HepG2 (cell line): Measurements from ENCODE around the gene SEC16A. TPM values are rescaled to one million over a fixed set of nuclear protein-coding genes. Genes with fewer than 3 reads are reported as not detected.

Experiments
- ZNF615 ChIP-seq: sonication (generic); formaldehyde crosslinking; IDR thresholded peaks from 2 replicates; pipeline ENCODE4 v1.5.0; 2020; ENCODE audit warnings: mild to moderate bottlenecking, missing genetic modification reagents, borderline replicate concordance
- ZNF841 ChIP-seq: sonication (generic); formaldehyde crosslinking; IDR thresholded peaks from 2 replicates; pipeline ENCODE4 v1.8.1; 2023; ENCODE audit warnings: missing genetic modification reagents, borderline replicate concordance
- polyA plus RNA-seq, 8 experiments: library from polyadenylated mRNA; depleted of rRNA in 3 of 8; stranded (reverse) in 7 of 8; unstranded in 1 of 8; fragments of >200 nt; fragmentation: Illumina TruSeq in 4 of 8; extraction: Trizol in 4 of 8; gene quantifications; 2 replicates each; pipeline versions ENCODE4 v1.2.1 to v1.2.3, GENCODE V29; 2011 to 2016; ENCODE audit warnings: low read depth in 4 of 8, missing spikeins in 1 of 8, mixed read lengths in 1 of 8; ENCODE audit not compliant: insufficient read depth in 1 of 8
- total RNA-seq, 5 experiments: library from RNA; depleted of rRNA; stranded (reverse); fragments of >200 nt; fragmentation: Illumina TruSeq; extraction: Trizol; gene quantifications; 2 replicates each; pipeline ENCODE4 v1.2.3, GENCODE V29; 2016; ENCODE audit warnings: low read depth in 1 of 5
- TF ChIP-seq, protein P1 (sequence below): sonication (generic); formaldehyde crosslinking; IDR thresholded peaks from 2 replicates; pipeline ENCODE4 v1.5.1; 2020; ENCODE audit warnings: mild to moderate bottlenecking, missing genetic modification reagents, borderline replicate concordance
- TF ChIP-seq, protein P2 (sequence below): sonication (generic); formaldehyde crosslinking; IDR thresholded peaks from 2 replicates; pipeline ENCODE4 v1.9.0; 2022; ENCODE audit warnings: low read depth, missing genetic modification reagents
- TF ChIP-seq, protein P3 (sequence below): sonication (generic); formaldehyde crosslinking; IDR thresholded peaks from 2 replicates; pipeline ENCODE4 v1.5.1; 2020; ENCODE audit warnings: missing genetic modification reagents, mild to moderate bottlenecking, borderline replicate concordance

Gene SEC16A
- total and polyA plus RNA-seq, 2 of the 13 experiments (the other 11 are each of a cell fraction or from before 2014, with no cell fraction given), result 15.9 to 18.9 TPM

DNA sequence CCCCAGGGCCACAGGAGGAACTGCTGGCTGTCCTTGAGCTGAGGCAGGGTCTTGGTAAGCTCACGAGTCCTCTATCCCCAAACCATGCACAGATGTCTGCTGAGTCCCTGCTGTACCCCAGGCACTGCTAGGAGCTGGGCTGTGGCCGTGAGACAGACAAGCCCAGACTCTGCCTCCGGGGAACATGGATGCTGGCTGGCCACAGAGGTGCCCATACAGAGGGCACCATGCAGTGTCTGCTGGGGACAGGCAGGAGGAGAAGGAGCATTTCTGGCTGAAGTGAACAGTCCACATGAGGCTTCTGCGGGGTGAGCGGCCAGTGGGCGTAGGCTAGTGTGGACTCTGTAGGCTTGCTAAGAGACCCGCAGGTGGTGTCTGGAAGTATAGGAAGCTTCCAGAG, 4.8 kb upstream of the SEC16A start (continued):
- TF ChIP-seq, protein P1, sequence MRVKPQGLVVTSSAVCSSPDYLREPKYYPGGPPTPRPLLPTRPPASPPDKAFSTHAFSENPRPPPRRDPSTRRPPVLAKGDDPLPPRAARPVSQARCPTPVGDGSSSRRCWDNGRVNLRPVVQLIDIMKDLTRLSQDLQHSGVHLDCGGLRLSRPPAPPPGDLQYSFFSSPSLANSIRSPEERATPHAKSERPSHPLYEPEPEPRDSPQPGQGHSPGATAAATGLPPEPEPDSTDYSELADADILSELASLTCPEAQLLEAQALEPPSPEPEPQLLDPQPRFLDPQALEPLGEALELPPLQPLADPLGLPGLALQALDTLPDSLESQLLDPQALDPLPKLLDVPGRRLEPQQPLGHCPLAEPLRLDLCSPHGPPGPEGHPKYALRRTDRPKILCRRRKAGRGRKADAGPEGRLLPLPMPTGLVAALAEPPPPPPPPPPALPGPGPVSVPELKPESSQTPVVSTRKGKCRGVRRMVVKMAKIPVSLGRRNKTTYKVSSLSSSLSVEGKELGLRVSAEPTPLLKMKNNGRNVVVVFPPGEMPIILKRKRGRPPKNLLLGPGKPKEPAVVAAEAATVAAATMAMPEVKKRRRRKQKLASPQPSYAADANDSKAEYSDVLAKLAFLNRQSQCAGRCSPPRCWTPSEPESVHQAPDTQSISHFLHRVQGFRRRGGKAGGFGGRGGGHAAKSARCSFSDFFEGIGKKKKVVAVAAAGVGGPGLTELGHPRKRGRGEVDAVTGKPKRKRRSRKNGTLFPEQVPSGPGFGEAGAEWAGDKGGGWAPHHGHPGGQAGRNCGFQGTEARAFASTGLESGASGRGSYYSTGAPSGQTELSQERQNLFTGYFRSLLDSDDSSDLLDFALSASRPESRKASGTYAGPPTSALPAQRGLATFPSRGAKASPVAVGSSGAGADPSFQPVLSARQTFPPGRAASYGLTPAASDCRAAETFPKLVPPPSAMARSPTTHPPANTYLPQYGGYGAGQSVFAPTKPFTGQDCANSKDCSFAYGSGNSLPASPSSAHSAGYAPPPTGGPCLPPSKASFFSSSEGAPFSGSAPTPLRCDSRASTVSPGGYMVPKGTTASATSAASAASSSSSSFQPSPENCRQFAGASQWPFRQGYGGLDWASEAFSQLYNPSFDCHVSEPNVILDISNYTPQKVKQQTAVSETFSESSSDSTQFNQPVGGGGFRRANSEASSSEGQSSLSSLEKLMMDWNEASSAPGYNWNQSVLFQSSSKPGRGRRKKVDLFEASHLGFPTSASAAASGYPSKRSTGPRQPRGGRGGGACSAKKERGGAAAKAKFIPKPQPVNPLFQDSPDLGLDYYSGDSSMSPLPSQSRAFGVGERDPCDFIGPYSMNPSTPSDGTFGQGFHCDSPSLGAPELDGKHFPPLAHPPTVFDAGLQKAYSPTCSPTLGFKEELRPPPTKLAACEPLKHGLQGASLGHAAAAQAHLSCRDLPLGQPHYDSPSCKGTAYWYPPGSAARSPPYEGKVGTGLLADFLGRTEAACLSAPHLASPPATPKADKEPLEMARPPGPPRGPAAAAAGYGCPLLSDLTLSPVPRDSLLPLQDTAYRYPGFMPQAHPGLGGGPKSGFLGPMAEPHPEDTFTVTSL (CRISPR knock-in tag), result no peak
- TF ChIP-seq ZNF615 (no peak), ZNF841 (no peak)
- TF ChIP-seq, protein P2, sequence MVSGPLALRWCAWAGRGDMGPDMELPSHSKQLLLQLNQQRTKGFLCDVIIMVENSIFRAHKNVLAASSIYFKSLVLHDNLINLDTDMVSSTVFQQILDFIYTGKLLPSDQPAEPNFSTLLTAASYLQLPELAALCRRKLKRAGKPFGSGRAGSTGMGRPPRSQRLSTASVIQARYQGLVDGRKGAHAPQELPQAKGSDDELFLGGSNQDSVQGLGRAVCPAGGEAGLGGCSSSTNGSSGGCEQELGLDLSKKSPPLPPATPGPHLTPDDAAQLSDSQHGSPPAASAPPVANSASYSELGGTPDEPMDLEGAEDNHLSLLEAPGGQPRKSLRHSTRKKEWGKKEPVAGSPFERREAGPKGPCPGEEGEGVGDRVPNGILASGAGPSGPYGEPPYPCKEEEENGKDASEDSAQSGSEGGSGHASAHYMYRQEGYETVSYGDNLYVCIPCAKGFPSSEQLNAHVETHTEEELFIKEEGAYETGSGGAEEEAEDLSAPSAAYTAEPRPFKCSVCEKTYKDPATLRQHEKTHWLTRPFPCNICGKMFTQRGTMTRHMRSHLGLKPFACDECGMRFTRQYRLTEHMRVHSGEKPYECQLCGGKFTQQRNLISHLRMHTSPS (CRISPR knock-in tag), result no peak
- TF ChIP-seq, protein P3, sequence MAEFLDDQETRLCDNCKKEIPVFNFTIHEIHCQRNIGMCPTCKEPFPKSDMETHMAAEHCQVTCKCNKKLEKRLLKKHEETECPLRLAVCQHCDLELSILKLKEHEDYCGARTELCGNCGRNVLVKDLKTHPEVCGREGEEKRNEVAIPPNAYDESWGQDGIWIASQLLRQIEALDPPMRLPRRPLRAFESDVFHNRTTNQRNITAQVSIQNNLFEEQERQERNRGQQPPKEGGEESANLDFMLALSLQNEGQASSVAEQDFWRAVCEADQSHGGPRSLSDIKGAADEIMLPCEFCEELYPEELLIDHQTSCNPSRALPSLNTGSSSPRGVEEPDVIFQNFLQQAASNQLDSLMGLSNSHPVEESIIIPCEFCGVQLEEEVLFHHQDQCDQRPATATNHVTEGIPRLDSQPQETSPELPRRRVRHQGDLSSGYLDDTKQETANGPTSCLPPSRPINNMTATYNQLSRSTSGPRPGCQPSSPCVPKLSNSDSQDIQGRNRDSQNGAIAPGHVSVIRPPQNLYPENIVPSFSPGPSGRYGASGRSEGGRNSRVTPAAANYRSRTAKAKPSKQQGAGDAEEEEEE (CRISPR knock-in tag), result no peak
